Fibroblast of the aortic adventitia (primary cell): ENCODE data around the gene DNAJA3. TPM values are rescaled to one million over a fixed set of nuclear protein-coding genes. Genes with fewer than 3 reads are reported as not detected.
"Not testable (repeated sequence)": the region's sequence is repeated elsewhere in the genome, so short reads cannot be mapped to it uniquely, and the experiment has no call there.

ENCODE experiments used
- DNase-seq: peaks from one replicate; pipeline ENCODE4 v3.0.0-alpha.2; 2010; ENCODE audit warnings: low read depth
- H3K4me3 ChIP-seq: 2 replicates; pipeline ENCODE4 v1.5.1; 2011; ENCODE audit warnings: low read depth, mild to moderate bottlenecking, control low read depth, low read length, moderate library complexity
- CTCF ChIP-seq: IDR thresholded peaks from 2 replicates; pipeline ENCODE4 v1.5.1; 2011; ENCODE audit warnings: mild to moderate bottlenecking, low read length, control low read depth, inconsistent platforms; ENCODE audit not compliant: insufficient read depth
- total RNA-seq: library from RNA; depleted of rRNA; stranded (reverse); fragments of >200 nt; gene quantifications from 2 replicates; pipeline ENCODE4 v1.2.3, GENCODE V29; 2012; ENCODE audit warnings: low replicate concordance

DNAJA3 gene
- total RNA-seq, 1 donor = 44.0 TPM

- TF ChIP-seq CTCF = peak; percentile 24
- DNase-seq = peak; percentile 65
- no peak overlapping the region for H3K4me3 ChIP-seq
Measured at GRCh38 chr16:4393240-4393600, 32.4 kb upstream of the DNAJA3 start.

- not testable (repeated sequence) for H3K4me3 ChIP-seq, DNase-seq
Measured at GRCh38 chr16:4393850-4394249, 31.8 kb upstream of the DNAJA3 start.

- TF ChIP-seq CTCF = no peak
- no peak overlapping the region for H3K4me3 ChIP-seq
- no peak for DNase-seq
Measured at GRCh38 chr16:4395055-4395726, 30.5 kb upstream of the DNAJA3 start.

- no peak for DNase-seq
- no peak for TF ChIP-seq CTCF
- H3K4me3 ChIP-seq = no peak overlapping the region
Measured at GRCh38 chr16:4399001-4399730, 26.5 kb upstream of the DNAJA3 start.

GRCh38 chr16:4401094-4401501 is 24.6 kb upstream of the DNAJA3 start:
- H3K4me3 ChIP-seq = no peak overlapping the region
- no peak for TF ChIP-seq CTCF
- no peak for DNase-seq

GRCh38 chr16:4401510-4401909 is 24.2 kb upstream of the DNAJA3 start:
- DNase-seq = no peak
- H3K4me3 ChIP-seq = no peak overlapping the region
- no peak for TF ChIP-seq CTCF

GRCh38 chr16:4402439-4403132 is 23.1 kb upstream of the DNAJA3 start:
- H3K4me3 ChIP-seq = peak overlapping the region; percentile 31
- TF ChIP-seq CTCF = peak; percentile 77
- peak; percentile 73 for DNase-seq
